Erythroblast (primary cell): ENCODE measurements around the gene AKR1D1.
"Not testable (repeated sequence)": the region's sequence is repeated elsewhere in the genome, so short reads cannot be mapped to it uniquely, and the experiment has no call there.

Experiments used
- DNase-seq, 2 experiments: peaks; one replicate each; lab custom pipeline; 2025; lab: John Stamatoyannopoulos, UW
- GATA1 ChIP-seq: IDR thresholded peaks from 2 replicates; pipeline ENCODE4 v1.6.1; 2011; ENCODE audit warnings: low read depth, mild to moderate bottlenecking, control low read depth, low read length, moderate library complexity
- POLR2A ChIP-seq: IDR thresholded peaks from 2 replicates; pipeline ENCODE4 v1.6.1; 2011; ENCODE audit warnings: mild to moderate bottlenecking, low read length

Gene AKR1D1

DNA sequence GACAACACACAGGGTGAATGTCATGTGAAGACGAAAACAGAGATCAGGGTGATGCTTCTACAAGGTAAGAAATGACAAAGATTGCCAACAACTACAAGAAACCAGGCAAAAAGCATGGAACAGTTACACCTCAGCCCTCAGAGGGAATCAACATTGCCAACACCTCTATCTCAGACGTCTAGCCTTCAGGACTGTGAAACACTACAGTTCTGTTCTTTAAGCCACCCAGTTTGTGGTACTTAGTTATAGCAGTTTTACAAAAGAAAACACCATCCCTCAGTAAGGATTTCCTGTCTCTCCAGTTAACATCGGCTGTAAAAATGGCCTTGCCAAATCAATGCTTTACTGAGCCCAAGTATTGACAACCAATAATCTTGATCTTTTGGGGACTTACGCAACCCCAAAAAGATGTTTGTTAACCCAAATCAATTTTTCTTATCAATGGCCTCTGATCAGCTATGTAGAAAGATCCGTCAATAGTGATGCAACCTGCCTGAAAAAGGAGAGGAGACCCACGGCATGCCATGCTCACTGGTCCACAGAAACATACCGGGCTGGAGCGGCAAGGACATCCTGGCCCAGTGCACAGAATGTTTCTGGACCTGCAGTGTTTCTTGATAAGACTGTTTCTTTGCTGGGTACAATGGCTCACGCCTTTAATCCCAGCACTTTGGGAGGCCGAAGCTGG, 44.0 kb downstream of the AKR1D1 start:
- DNase-seq, result no peak
- TF ChIP-seq POLR2A, result no peak
- no peak for TF ChIP-seq GATA1

DNA sequence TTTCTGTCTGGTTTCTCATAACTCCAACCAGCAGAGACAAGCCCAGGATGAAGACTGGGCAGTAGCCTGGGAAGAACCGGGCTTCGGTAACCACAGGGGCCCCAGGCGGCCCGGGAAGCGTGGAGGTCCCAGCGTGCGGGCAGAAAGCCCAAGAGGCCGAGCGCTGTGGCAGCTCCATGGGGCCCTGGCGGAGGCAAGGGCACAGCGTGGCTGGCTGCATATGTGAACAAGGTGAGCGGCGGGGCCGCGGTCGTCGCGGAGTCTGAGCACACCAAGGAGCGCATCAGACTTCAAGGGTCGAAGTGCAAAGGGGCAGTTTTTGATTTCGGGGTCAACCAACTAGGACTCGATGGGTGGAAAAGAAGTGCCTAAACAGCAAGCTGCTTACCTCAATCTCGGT, 45.9 kb downstream of the AKR1D1 start:
- TF ChIP-seq GATA1 (no peak), POLR2A (no peak)
- no peak for DNase-seq

DNA sequence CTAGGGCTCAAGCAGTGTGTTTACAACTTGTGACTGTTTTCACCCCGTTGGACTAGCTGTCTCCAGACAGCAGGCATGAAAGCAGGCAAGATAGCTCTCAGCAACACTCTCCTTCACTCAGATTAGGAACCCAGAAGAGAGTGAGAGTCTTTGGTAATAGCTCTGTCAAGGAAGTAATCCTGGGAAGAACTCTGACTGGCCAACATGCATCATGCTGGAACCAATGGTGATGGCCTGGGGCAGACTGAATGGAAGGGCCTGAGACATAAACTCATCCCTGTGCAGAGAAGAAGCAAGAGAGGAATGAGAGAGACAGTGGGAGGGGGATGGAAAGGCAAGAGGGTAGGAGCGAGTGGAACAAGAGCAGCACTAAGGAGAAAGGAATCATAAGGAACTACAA, 48.9 kb downstream of the AKR1D1 start:
- DNase-seq, result no peak

DNA sequence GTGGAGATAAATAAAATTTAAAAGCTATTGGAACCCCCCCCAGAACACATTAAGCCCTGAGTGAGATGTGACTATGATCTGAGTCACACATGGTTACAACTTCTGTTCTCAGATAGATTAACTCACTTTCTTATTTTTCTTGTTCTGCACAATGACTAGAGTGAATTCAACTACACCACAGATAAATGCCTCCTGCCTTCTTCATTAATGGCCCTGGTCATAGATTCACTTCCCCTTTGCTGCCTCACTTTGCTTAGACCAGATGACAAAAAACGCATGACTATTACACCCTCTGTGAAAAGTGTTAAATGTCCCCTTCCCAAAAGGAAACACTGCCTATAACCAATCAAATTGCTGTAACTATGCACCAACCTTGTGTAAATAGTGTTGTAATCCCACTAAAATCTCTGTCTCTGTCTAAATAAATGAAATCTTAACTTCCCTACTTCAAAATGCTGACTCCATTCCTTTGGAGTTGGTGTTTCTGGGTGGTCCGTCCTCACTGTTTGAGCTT, 49.4 kb downstream of the AKR1D1 start:
- DNase-seq, result no peak
- no peak for TF ChIP-seq GATA1
- TF ChIP-seq POLR2A, result no peak

More for the DNA sequence above, 48.9 kb downstream of the AKR1D1 start:
- TF ChIP-seq GATA1, result no peak
- no peak for TF ChIP-seq POLR2A

DNA sequence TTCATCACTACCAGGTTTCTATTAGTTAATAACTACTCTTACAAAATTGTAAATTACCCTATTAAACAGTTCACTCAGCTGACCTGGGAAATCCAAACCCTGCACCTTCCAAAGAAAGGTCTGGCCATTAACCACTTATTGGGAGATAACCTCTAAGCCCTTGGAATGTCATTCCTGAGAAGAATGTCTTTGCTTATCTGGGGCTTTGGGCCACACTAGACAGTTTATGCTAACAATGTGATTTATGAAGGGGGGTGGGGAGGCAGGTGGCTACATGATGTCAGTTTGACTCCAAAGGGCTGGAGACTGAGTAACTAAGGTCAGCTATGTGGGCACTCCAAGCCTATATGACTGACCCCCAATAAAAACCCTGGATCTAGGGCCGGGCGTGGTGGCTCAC, 50.7 kb downstream of the AKR1D1 start:
- DNase-seq, result no peak
- TF ChIP-seq GATA1 (no peak), POLR2A (no peak)

DNA sequence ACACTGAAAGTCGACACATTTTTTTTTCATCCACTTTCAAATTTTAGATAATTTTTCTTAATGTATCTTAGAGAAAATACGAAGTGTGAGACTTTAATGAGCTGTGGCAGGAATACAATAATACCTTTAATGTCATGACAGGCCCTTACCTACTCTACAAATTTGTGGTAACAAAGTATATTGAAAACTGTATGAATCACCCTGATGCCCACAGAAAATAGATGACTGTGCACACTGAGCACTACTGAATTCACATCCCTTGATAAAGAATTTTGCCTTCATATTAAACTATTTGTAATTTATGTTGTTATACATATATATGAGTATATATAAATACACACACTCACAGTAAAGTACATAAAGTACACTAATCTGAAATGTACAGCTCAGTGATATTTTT, 51.7 kb downstream of the AKR1D1 start:
- no peak for DNase-seq
- TF ChIP-seq POLR2A, result no peak
- TF ChIP-seq GATA1, result no peak

DNA sequence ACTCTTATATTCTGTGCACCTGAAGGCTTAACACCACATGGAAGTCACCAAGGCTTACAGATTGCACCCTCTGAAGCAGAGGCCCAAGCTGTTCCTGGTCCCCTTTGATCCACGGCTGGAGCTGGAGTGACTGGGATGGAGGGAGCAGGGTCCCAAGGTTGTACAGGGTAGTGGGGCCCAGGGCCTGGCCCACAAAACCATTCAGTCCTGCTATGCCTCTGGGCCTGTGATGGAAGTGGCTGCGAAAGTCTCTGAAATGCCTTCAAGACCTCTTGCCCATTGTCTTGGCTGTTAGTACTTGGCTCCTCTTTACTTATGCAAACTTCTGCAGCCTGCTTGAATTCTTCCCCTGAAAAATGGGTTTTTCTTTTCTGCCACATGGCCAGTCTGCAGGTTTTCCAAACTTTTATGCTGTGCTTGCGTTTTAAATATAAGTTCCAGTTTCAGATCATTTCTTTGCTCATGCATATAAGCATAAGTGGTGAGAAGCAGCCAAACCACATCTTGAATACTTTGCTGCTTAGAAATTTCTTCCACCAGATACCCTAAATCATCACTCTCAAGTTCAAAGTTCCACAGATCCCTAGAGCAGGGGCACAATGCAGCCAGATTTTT, 53.4 kb downstream of the AKR1D1 start:
- TF ChIP-seq GATA1 (no peak), POLR2A (no peak)

DNA sequence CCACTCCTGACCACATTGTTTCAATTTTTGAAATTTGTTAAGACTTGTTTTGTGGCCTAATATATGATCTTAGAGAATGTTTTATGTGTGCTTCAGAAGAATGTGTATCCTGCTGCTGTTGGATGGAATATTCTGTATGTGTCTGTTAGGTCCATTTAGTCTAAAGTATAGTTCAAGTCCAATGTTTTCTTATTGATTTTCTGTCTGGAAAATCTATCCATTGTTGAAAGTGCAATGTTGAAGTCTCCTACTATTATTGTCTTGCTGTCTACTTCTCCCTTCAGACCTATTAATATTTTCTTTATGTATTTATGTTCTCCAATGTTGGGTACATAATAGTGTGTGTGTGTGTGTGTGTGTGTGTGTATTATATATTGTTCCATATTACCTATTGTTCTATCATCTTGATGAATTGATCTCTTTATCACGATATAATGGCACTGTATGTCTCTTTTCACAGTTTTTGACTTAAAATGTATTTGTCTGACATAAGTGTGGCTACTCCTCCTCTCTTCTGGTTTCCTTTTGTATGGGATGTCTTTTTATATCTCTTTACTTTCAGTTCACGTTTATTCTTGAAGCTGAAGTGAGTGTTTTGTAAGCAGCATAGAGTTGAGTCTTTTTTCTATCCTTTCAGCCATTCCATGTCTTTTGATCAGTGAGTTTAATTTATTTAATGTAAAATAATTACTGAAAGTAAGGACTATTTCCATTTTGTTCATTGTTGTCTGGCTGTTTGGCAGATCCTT, 61.3 kb downstream of the AKR1D1 start:
- no peak for DNase-seq
- TF ChIP-seq GATA1, result no peak
- no peak for TF ChIP-seq POLR2A

More for the DNA sequence above, 53.4 kb downstream of the AKR1D1 start:
- DNase-seq, result no peak

DNA sequence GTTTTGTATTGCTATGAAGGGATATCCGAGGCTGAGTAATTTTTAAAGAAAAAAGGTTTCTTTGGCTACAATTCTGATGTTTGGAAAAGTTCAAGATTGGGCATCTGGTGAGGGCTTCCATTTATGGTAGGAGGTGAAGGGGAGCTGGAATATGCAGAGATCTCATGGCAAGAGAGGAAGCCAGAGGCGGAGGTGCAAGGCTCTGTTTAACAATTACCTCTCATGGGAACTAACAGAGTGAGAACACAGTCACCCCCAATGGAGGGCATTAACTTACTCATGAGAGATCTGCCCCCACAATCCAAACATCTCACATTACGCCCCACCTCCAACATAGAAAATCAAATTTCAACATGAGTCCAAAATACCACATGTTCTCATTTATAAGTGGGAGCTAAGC, 62.0 kb downstream of the AKR1D1 start:
- DNase-seq, result no peak
- TF ChIP-seq POLR2A, result no peak
- no peak for TF ChIP-seq GATA1

DNA sequence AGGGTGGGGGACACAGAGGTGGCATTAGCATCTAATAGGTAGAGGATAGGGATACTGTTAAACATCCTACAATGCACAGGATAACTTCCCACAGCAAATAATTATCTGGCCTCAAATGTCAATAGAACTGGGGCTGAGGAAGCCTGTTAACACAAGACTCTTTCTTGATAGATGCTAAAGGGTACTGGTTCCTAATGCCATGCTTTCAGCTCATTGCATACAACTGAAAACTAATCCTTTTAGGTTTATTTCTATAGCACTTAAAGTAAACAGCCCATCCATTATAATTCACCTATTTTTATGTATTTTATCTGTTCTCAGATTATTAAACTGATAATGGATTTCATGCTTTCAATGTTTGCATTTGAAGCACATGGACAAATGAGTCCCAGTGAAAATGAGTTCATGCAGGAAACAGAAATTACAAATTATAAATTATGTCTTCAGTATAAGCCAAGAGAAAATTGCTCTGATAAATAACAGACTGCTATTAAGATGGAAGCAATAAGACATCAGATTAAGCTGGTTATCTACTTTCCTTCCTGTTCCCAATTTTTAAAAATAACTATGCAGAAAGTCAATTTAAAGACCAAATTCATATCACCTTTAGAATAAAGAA, 66.4 kb downstream of the AKR1D1 start:
- TF ChIP-seq GATA1 (no peak), POLR2A (no peak)

DNA sequence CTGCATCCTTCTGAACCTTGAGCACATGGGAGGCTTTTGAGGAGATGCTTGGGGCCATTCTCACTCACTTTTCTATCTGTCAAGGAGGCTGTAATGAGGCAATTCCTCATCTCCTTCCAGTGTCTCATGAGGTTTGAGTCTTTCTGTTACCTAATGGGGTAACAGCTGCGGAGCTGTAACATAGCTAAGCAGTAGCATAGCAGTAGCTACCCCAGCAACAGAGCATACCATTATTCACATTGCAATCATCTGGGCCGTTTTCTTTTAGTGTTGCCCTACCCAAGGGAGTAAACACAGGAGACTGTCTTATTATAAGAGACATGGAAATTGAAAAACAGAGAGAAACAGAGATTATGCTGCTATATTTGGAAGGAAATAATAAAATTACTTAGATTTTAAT, 68.7 kb downstream of the AKR1D1 start:
- DNase-seq, result no peak
- TF ChIP-seq GATA1 (no peak), POLR2A (no peak)

More for the DNA sequence above, 66.4 kb downstream of the AKR1D1 start:
- no peak for DNase-seq

DNA sequence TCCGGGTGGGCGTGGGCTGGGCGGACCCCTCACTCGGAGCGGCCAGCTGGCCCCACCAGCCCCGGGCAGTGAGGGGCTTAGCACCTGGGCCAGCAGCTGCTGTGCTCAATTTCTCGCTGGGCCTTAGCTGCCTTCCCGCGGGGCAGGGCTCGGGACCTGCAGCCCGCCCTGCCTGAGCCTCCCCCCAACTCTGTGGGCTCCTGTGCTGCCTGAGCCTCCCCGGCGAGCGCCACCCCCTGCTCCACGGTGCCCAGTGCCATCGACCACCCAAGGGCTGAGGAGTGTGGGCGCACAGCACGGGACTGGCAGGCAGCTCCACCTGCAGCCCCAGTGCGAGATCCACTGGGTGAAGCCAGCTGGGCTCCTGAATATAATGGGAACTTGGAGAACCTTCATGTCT, 70.0 kb downstream of the AKR1D1 start:
- not testable (repeated sequence) for DNase-seq

DNA sequence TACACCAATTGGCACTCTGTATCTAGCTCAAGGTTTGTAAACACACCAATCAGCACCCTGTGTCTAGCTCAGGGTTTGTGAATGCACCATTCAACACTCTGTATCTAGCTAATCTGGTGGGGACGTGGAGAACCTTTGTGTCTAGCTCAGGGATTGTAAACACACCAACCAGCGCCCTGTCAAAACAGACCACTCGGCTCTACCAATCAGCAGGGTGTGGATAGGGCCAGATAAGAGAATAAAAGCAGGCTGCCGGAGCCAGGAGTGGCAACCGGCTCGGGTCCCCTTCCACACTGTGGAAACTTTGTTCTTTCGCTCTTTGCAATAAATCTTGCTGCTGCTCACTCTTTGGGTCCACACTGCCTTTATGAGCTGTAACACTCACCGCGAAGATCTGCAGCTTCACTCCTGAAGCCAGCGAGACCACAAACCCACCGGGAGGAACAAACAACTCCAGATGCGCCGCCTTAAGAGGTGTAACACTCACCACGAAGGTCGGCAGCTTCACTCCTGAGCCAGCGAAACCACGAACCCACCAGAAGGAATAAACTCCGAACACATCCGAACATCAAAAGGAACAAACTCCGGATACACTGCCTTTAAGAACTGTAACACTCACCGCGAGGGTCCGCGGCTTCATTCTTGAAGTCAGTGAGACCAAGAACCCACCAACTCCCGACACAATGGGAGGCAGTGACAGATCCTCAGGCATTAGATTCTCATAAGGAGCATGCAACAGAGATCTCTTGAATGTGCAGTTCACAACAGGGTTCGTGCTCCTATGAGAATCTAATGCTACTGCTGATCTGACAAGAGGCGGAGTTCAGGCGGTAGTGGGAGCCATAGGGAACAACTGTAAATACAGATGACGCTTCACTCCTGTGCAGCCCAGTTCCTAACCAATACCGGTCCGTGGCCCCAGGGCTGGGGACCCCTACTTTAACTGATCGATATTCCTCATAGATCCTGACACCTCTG, 70.8 kb downstream of the AKR1D1 start:
- not testable (repeated sequence) for DNase-seq
